GM12874 (cell line): ENCODE measurements around the gene AP1G2.

ENCODE experiments used
- CTCF ChIP-seq: IDR thresholded peaks from 2 replicates; pipeline ENCODE4 v1.5.1; 2011; ENCODE audit warnings: low read depth, mild to moderate bottlenecking, control low read depth, low read length, moderate library complexity; ENCODE audit not compliant: insufficient read depth

The AP1G2 gene

GRCh38 chr14:23525611-23526010 is 42.0 kb downstream of the AP1G2 start:
- no peak for TF ChIP-seq CTCF

GRCh38 chr14:23524954-23525353 is 42.6 kb downstream of the AP1G2 start:
- TF ChIP-seq CTCF, result no peak

- TF ChIP-seq CTCF, result no peak
These were observed 44.2 kb downstream of the AP1G2 start for GRCh38 chr14:23523229-23524016.

GRCh38 chr14:23522643-23523198 is 44.9 kb downstream of the AP1G2 start:
- TF ChIP-seq CTCF, result no peak

- no peak for TF ChIP-seq CTCF
These were observed 45.6 kb downstream of the AP1G2 start for GRCh38 chr14:23521785-23522640.

GRCh38 chr14:23520899-23521533 is 46.6 kb downstream of the AP1G2 start:
- no peak for TF ChIP-seq CTCF

GRCh38 chr14:23518709-23519108 is 48.9 kb downstream of the AP1G2 start:
- TF ChIP-seq CTCF, result no peak
